Fibroblast of skin of back (primary cell): ENCODE measurements around the gene SWAP70.
A peak's percentile ranks its signal among the peaks of the same experiment; 100 is the strongest.

Source experiments
- DNase-seq: peaks from one replicate; pipeline ENCODE4 v3.0.0-alpha.2; 2013

SWAP70 gene

GRCh38 chr11:9777525-9777924 is 113.6 kb downstream of the SWAP70 start:
- DNase-seq = no peak

DNA sequence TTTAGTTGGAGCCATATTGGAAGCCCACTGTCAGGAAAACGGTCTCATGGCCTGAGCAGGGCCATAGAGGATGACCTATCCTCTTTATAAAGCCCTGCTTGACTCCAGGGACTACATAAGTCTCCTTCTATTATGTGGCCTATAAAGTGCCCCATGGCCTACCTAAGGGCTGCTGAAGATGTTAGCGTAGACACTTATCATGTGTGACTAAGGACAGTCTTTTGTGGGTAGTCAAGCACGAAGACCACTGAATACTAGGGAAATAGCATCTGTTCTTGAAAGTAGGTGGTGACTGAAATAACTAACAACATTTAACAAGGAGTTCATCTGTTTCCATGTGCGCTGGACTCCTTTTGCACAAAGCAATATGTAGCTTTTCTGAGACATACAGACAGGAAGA is 117.1 kb downstream of the SWAP70 start:
- no peak for DNase-seq

- no peak for DNase-seq
Observed at GRCh38 chr11:9783986-9784385, 120.1 kb downstream of the SWAP70 start.

- DNase-seq = no peak
Observed at GRCh38 chr11:9784602-9785315, 120.9 kb downstream of the SWAP70 start.

DNA sequence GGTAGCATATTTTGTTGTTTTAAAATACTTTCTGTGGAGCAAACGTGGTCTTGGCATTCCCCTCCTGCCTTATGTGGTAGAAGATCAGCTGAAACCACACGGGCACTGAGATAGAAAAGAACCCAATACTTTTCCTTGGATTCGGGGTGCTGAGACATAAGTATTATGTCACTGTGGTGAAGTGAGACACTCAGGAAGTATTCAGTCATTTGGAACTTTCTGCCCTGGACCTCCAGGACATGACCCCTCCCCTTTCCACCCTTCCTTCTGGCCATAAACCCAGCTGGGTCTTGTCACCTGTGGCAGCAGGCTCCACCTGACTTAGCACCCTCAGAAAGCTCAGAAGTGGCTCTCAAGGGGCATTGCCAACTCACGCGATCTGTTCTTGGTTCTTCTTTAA is 123.4 kb downstream of the SWAP70 start:
- DNase-seq = no peak

DNA sequence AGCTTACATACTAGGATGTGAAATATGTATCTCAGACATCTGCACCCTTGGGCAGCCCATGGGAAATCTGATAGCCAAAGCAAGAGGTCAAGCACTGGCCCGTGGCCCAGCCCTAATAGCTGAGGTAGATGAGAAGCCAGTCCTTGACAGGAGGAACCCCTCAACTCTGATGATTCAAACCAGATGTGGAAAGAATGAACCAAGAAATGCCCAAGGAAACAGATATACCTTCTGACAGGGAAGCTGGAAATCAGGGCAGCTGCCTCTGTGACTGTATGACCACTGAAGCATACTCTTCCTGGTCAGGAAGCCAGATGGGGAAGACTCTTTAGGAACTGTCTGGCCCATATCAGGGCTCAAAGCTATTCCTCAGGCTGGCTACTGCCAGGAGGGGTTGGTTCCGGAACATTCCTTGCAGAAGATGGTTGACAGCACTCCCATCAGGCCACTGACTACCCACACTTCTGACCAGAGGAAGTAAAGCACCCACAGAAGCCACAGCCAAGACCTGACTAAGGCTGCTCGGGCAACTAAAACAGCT is 124.2 kb downstream of the SWAP70 start:
- no peak for DNase-seq

- DNase-seq = no peak
Observed at GRCh38 chr11:9789910-9790309, 126.0 kb downstream of the SWAP70 start.

DNA sequence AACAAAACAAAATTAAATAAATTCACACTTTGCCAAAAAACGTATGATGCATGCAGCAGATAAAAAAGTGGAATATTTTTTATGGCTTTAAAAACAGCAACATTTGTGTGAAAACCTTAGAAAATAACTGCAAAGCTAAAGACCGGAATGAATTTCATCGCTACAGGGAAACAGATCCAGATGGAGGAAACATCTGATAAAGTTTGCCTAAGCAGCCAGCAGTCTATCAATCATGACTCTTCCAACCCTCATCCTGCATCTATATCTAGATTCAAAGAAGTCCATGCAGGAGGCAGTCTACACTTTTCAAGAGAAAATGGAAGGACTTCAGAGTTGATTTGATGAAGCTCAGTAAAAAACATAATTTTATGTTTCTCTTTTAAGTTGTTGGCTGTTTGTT is 126.8 kb downstream of the SWAP70 start:
- no peak for DNase-seq

- DNase-seq = no peak
Observed at GRCh38 chr11:9796266-9796665, 132.4 kb downstream of the SWAP70 start.

DNA sequence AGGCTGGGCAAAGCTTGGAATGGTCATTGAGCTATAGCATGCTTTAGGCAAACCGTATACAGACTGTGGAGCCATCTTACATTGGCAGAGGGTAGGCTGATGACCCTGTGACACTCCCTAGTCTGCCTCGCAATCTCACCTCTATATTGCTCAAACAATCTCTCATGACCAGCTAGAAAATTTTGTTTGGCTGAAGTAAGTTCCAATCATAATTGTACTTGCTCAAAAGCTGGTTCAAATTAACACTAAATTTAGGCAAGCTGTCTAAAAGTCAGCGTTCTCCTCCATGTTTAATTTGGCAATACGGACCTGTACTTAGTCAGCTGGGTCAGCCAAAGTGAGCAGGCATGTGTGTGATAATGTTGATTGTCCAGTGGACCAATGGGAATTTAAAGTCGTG is 133.0 kb downstream of the SWAP70 start:
- DNase-seq = no peak

GRCh38 chr11:9797300-9797699 is 133.4 kb downstream of the SWAP70 start:
- no peak for DNase-seq

DNA sequence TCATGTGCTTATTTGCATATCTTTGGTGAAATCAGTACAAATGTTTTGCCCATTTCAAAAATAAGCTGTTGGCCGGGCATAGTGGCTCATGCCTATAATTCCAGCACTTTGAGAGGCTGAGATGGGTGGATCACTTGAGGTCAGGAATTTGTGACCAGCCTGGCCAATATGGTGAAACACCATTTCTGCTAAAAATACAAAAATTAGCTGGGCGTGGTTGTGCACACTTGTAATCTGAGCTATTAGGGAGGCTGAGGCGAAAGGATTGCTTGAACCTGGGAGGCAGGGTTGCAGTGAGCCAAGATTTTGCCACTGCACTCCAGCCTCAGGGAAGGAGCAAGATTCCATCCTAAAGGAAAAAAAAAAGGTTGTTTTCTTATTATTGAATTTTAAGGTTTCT is 136.0 kb downstream of the SWAP70 start:
- DNase-seq = no peak

GRCh38 chr11:9802291-9802861 is 138.5 kb downstream of the SWAP70 start:
- peak; percentile 94 for DNase-seq
